Activated CD8-positive, alpha-beta T cell treated with anti-CD3 and anti-CD28 coated beads for 36 hours (primary cell): ENCODE results near the gene GDPGP1. TPM values are rescaled to one million over a fixed set of nuclear protein-coding genes. Genes with fewer than 3 reads are reported as not detected.
A peak's percentile ranks its signal among the peaks of the same experiment; 100 is the strongest.
"Not testable (repeated sequence)": the region's sequence is repeated elsewhere in the genome, so short reads cannot be mapped to it uniquely, and the experiment has no call there.

ENCODE experiments used
- ATAC-seq: fragments of 200-7000 bp; cut with Tn5 transposase; one replicate; pipeline ENCODE4 v1.10.0; 2021; ENCODE audit warnings: mild to moderate bottlenecking, moderate library complexity
- CTCF ChIA-PET: fragments of 350-600 bp; sonication (Branson Sonifier 250); formaldehyde crosslinking; loops from one replicate; lab custom pipeline; 2021; ENCODE audit warnings: antibody characterized with exemption; lab: Charles Lee
- POLR2A ChIA-PET: fragments of 350-600 bp; sonication (Branson Sonifier 250); formaldehyde crosslinking; loops from one replicate; lab custom pipeline; 2021; ENCODE audit warnings: antibody characterized with exemption; lab: Charles Lee
- DNase-seq: peaks from one replicate; pipeline ENCODE4 v3.0.0-alpha.2; 2020
- H3K27ac Mint-ChIP-seq: one replicate; pipeline ENCODE4 v1.8.0; 2021; ENCODE audit warnings: mild to moderate bottlenecking, mixed read lengths
- H3K27me3 Mint-ChIP-seq: one replicate; pipeline ENCODE4 v1.8.0; 2021; ENCODE audit warnings: mixed read lengths
- H3K36me3 Mint-ChIP-seq: one replicate; pipeline ENCODE4 v1.8.0; 2021; ENCODE audit warnings: low read depth, mixed read lengths
- H3K4me1 Mint-ChIP-seq: one replicate; pipeline ENCODE4 v1.8.0; 2021; ENCODE audit warnings: low read depth, mixed read lengths
- H3K4me3 Mint-ChIP-seq: one replicate; pipeline ENCODE4 v1.8.0; 2021; ENCODE audit warnings: mild to moderate bottlenecking, moderate library complexity, mixed read lengths
- H3K9me3 Mint-ChIP-seq: one replicate; pipeline ENCODE4 v1.8.0; 2021; ENCODE audit warnings: mixed read lengths
- CTCF ChIP-seq: fragments of 200-600 bp; IDR thresholded peaks from one replicate; pipeline ENCODE4 v1.8.0; 2022; ENCODE audit warnings: antibody characterized with exemption, mild to moderate bottlenecking
- intact Hi-C: fragments of 100-400 bp; cut with micrococcal nuclease; formaldehyde crosslinking; loops from one replicate; pipeline ENCODE4 v1.10.0; 2022
- total RNA-seq, 2 experiments: library from RNA; stranded (reverse); gene quantifications; one replicate each; pipeline ENCODE4 v1.2.3, GENCODE V29; 2021

Gene GDPGP1
- total RNA-seq, 2 experiments from 2014 or later = 5.2 to 6.4 TPM

GRCh38 chr15:90287946-90288345 is 53.9 kb downstream of the GDPGP1 start:
- Mint-ChIP-seq H3K4me1 (no peaks in the 10 kb centered on the region), H3K4me3 (no peak overlapping the region), H3K9me3 (no peaks in the 10 kb centered on the region), H3K27me3 (no peaks in the 10 kb centered on the region), H3K36me3 (no peaks in the 10 kb centered on the region), H3K27ac (no peak overlapping the region)
- ATAC-seq (no peak), DNase-seq (no peak)
- TF ChIP-seq CTCF = no peak
- ChIA-PET POLR2A (interaction anchor here (1.2 kb wide), 1 partner anchor 54 kb away, joined by 3 read pairs; the partner anchor contains the start of genes CIB1 and GDPGP1), CTCF (interaction anchor here (1.4 to 3.5 kb wide), 3 partner anchors 13 to 39 kb away, joined by 3 to 16 read pairs (median 4); partner anchors contain the start of gene TTLL13)
- intact Hi-C loops = no loop called here

GRCh38 chr15:90291679-90292356 is 57.8 kb downstream of the GDPGP1 start:
- peaks cover 4% of the 10 kb centered on the region for H3K27me3 Mint-ChIP-seq
- intact Hi-C loops = no loop called here
- CTCF ChIA-PET = interaction anchor here (0.7 to 4.0 kb wide), 3 partner anchors 12 to 134 kb away, joined by 3 to 79 read pairs (median 4); no protein-coding TSS in a partner anchor
- ATAC-seq (no peak), DNase-seq (peak; percentile 52)
- no peaks in the 10 kb centered on the region for H3K9me3 Mint-ChIP-seq
- TF ChIP-seq CTCF = no peak
- peaks cover 3% of the 10 kb centered on the region for H3K4me1 Mint-ChIP-seq
- H3K4me3 Mint-ChIP-seq = no peak overlapping the region
- no peaks in the 10 kb centered on the region for H3K36me3 Mint-ChIP-seq
- POLR2A ChIA-PET = no interaction called here
- H3K27ac Mint-ChIP-seq = no peak overlapping the region

GRCh38 chr15:90293040-90293810 is 59.2 kb downstream of the GDPGP1 start:
- POLR2A ChIA-PET, H3K27me3 Mint-ChIP-seq, H3K4me3 Mint-ChIP-seq, H3K36me3 Mint-ChIP-seq, intact Hi-C loops, H3K9me3 Mint-ChIP-seq, H3K4me1 Mint-ChIP-seq: not testable (repeated sequence)
- H3K27ac Mint-ChIP-seq = peak overlapping the region; percentile 0
- peak; percentile 77 for ATAC-seq
- DNase-seq = peak; percentile 87
- CTCF ChIA-PET = interaction anchor here (0.7 to 4.0 kb wide), 39 partner anchors 8 to 639 kb away, joined by 3 to 79 read pairs (median 4); partner anchors contain the start of genes HDDC3, IQGAP1 and ZNF774
- peak; percentile 84 for TF ChIP-seq CTCF

- Mint-ChIP-seq H3K9me3 (no peaks in the 10 kb centered on the region), H3K4me3 (no peak overlapping the region), H3K4me1 (peaks cover 3% of the 10 kb centered on the region), H3K27ac (no peak overlapping the region), H3K27me3 (peaks cover 4% of the 10 kb centered on the region), H3K36me3 (no peaks in the 10 kb centered on the region)
- ChIA-PET CTCF (interaction anchor here (0.7 to 4.0 kb wide), 21 partner anchors 9 to 424 kb away, joined by 3 to 79 read pairs (median 4); partner anchors contain the start of gene ZNF774), POLR2A (no interaction called here)
- TF ChIP-seq CTCF = no peak
- no peak for ATAC-seq
- DNase-seq = no peak
- intact Hi-C loops = no loop called here
Observed at GRCh38 chr15:90294159-90294558, 60.1 kb downstream of the GDPGP1 start.
